C4-2B (cell line): Measurements from ENCODE around the gene IL18RAP.

ENCODE experiments used
- H3K27ac ChIP-seq: fragments of 450-650 bp; 2 replicates; pipeline ENCODE4 v1.5.1; 2017
- CTCF ChIP-seq: fragments of 450-650 bp; conservative IDR thresholded peaks from 2 replicates; pipeline ENCODE4 v1.5.1; 2017; ENCODE audit warnings: mild to moderate bottlenecking
- ZFX ChIP-seq: fragments of 450-650 bp; IDR thresholded peaks from 2 replicates; pipeline ENCODE4 v1.6.1; 2017

IL18RAP gene

GRCh38 chr2:102480285-102481195 lies 57.6 kb downstream of the IL18RAP start:
- no peak overlapping the region for H3K27ac ChIP-seq
- TF ChIP-seq ZFX = no peak
- no peak for TF ChIP-seq CTCF

GRCh38 chr2:102481931-102482330 lies 59.0 kb downstream of the IL18RAP start:
- no peak overlapping the region for H3K27ac ChIP-seq
- no peak for TF ChIP-seq ZFX
- no peak for TF ChIP-seq CTCF

- no peak for TF ChIP-seq CTCF
- no peak for TF ChIP-seq ZFX
- no peak overlapping the region for H3K27ac ChIP-seq
Observed at GRCh38 chr2:102483086-102483485, 60.1 kb downstream of the IL18RAP start.

GRCh38 chr2:102484310-102485061 lies 61.5 kb downstream of the IL18RAP start:
- no peak overlapping the region for H3K27ac ChIP-seq
- no peak for TF ChIP-seq ZFX
- TF ChIP-seq CTCF = no peak

- H3K27ac ChIP-seq = no peak overlapping the region
- TF ChIP-seq ZFX = no peak
- no peak for TF ChIP-seq CTCF
Observed at GRCh38 chr2:102485147-102485785, 62.3 kb downstream of the IL18RAP start.

- TF ChIP-seq CTCF (no peak), ZFX (no peak)
- no peak overlapping the region for H3K27ac ChIP-seq
Observed at GRCh38 chr2:102486941-102487702, 64.2 kb downstream of the IL18RAP start.
